RWPE1 (cell line): ENCODE measurements around the gene PPIE.
A peak's percentile ranks its signal among the peaks of the same experiment; 100 is the strongest.
"Not testable (repeated sequence)": the region's sequence is repeated elsewhere in the genome, so short reads cannot be mapped to it uniquely, and the experiment has no call there.

ENCODE experiments used
- CTCF ChIA-PET: fragments of 350-600 bp; sonication (Branson Sonifier 250); formaldehyde crosslinking; extraction: SDS; loops from one replicate; lab custom pipeline; 2021; lab: Yijun Ruan, JAX
- POLR2A ChIA-PET: fragments of 400-600 bp; formaldehyde crosslinking; extraction: SDS; loops from one replicate; lab custom pipeline; 2020; ENCODE audit warnings: antibody characterized with exemption; ENCODE audit not compliant: low non-redundant PET; lab: Yijun Ruan, JAX
- DNase-seq: peaks from one replicate; pipeline ENCODE4 v3.0.0; 2012; ENCODE audit warnings: low spot score
- H3K27ac ChIP-seq: fragments of 450-650 bp; 2 replicates; pipeline ENCODE4 v1.5.1; 2017
- TF ChIP-seq, protein P1 (sequence below): fragments of 450-650 bp; conservative IDR thresholded peaks from 2 replicates; pipeline ENCODE4 v1.5.1; 2017; ENCODE audit warnings: low read depth, mild to moderate bottlenecking

Gene PPIE

DNA sequence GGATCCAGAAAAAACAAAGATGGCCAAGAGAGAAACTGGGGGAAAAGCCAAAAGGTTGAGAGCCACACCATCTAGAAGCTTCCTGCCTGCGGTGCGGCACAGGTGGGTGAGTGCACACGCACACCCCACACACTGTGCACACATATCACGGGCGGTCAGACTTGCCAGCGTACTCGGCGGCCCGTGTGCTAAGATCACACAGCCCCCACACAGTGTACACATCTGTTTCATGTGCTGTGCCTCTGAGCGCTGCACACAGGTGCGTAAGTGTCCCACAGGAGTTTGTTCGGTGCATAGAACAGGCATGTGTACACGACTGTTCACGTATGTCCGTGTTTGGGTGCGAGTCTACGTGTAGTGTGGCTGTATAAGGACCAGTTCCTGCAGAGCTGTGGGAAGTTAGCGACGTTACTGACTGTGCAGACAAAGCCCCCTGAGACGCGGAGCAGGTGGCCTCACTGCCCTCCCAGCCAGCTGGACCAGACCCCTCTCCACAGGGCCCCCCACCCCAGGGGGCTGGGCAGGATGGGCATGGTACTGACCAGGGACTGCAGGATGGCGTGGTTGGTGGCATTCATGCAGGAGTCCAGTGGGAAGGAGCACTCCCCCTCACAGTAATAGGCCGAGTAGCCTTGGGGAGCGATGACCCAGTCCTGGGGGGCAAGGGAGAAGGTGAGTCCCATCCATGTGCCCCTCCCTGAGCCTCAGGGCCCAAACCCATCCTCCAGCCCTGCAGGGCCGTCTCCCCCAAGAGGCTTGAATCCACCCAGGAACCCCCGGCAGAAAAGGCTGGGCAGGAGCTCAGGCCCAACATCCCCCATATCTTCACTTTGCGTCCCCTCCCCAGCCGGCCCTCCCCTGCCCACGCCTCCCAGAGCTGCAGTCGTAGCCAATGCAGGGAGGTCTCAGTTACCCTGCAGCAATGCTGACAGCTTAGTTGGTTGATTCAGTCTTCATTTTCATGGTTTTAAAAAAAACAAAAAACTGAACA is 24.2 kb downstream of the PPIE start:
- POLR2A ChIA-PET, result no interaction called here
- DNase-seq, result no peak
- TF ChIP-seq, protein P1, sequence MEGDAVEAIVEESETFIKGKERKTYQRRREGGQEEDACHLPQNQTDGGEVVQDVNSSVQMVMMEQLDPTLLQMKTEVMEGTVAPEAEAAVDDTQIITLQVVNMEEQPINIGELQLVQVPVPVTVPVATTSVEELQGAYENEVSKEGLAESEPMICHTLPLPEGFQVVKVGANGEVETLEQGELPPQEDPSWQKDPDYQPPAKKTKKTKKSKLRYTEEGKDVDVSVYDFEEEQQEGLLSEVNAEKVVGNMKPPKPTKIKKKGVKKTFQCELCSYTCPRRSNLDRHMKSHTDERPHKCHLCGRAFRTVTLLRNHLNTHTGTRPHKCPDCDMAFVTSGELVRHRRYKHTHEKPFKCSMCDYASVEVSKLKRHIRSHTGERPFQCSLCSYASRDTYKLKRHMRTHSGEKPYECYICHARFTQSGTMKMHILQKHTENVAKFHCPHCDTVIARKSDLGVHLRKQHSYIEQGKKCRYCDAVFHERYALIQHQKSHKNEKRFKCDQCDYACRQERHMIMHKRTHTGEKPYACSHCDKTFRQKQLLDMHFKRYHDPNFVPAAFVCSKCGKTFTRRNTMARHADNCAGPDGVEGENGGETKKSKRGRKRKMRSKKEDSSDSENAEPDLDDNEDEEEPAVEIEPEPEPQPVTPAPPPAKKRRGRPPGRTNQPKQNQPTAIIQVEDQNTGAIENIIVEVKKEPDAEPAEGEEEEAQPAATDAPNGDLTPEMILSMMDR, result no peak
- CTCF ChIA-PET, result interaction anchor here (0.6 kb wide), 1 partner anchor 156 kb away, joined by 3 read pairs; no protein-coding TSS in a partner anchor
- no peak overlapping the region for H3K27ac ChIP-seq

DNA sequence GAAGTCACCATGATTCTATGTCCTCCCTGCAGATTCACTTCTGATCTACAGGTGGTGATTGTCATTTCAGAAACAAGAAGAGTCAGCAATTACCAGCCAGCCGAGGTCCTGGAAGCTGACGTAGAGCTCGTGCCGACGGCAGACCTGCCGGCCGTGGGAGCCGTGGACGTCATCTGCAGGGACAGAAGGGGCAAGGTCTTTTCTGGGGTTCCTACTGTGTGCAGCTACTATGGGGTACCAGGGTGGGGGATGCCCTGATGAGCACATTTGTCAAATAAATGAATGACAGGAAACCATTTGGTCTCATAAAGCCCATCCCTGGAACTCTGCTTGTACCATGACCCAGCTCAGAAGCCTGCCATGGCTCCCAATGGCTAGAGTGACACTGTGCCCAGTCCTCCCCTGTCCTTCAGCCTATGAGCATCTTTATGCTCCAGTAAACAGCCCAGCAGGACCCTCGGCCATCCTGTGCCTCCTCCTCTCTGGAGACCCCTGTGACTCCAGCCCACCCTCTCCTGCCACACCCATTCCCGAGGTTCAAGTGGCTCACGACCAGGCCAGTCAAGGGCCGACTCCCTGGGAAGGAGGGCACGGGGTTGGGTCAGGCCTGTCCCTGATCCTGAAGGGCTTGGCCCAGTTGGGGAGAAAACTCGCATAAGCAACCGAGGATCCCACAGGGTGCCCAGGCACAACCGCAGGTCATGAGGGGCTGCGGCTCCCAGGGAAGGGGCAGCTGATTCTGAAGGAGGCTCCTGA is 25.1 kb downstream of the PPIE start:
- DNase-seq, H3K27ac ChIP-seq, POLR2A ChIA-PET, CTCF ChIA-PET: not testable (repeated sequence)

DNA sequence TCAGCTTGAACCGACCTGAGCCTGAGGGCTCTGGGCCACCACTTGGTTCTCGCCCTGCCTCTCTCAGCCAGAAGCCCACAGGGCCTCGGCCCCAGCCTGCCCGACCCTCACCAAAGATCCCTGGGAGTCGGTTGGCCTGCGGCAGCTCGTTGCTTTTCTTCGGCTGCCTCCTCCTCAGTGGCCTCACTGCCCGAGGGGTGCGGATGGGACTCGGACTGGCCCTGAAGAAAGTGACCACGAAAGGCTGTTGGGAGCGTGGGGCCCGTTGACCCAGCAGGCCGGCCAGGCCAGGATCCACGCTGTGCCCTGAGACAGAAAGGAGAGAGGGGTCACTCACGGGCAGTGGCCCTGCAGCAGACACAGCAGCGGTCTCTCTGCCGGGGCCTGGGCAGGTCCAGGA is 25.8 kb downstream of the PPIE start:
- CTCF ChIA-PET, POLR2A ChIA-PET, DNase-seq, H3K27ac ChIP-seq: not testable (repeated sequence)

DNA sequence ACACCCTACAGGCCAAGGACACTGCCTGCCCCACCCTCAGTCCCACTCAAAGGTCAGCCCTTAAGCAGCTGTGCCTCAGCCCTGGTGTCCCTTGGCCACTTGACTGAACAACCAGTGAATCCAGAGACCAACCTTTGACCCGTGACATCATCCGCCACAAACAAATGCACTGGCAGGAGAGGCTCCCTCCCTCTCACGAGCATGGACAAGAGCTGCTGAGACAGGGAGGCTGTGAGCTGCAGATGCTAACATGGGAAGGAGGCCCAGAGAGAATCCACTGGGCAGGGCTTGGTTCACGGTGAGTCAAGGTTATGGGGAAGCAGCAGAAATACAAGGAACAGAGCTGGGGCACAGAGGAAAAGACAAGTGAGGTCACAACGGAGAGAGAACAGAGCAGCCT is 27.8 kb downstream of the PPIE start:
- H3K27ac ChIP-seq, POLR2A ChIA-PET, DNase-seq, CTCF ChIA-PET: not testable (repeated sequence)

DNA sequence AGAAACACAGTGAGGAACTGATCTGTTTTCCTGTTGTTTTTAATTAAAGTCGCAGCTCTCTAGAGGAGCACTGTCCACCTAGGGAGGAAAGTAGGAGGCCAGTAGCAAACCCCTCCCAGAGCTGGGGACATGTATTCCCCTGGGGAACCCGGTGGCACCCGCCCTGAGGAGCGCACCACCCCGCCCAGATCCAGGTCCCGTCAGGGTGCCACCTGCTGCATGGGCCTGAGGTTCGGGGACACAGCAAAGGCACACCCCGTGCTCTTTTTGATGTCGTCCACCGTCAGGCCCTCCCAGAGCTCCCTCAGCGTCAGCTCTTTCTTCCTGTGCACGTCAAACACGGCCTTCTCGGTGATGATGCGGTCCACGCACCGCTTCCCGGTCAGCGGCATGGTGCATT is 30.8 kb downstream of the PPIE start:
- DNase-seq, POLR2A ChIA-PET, CTCF ChIA-PET, H3K27ac ChIP-seq: not testable (repeated sequence)

DNA sequence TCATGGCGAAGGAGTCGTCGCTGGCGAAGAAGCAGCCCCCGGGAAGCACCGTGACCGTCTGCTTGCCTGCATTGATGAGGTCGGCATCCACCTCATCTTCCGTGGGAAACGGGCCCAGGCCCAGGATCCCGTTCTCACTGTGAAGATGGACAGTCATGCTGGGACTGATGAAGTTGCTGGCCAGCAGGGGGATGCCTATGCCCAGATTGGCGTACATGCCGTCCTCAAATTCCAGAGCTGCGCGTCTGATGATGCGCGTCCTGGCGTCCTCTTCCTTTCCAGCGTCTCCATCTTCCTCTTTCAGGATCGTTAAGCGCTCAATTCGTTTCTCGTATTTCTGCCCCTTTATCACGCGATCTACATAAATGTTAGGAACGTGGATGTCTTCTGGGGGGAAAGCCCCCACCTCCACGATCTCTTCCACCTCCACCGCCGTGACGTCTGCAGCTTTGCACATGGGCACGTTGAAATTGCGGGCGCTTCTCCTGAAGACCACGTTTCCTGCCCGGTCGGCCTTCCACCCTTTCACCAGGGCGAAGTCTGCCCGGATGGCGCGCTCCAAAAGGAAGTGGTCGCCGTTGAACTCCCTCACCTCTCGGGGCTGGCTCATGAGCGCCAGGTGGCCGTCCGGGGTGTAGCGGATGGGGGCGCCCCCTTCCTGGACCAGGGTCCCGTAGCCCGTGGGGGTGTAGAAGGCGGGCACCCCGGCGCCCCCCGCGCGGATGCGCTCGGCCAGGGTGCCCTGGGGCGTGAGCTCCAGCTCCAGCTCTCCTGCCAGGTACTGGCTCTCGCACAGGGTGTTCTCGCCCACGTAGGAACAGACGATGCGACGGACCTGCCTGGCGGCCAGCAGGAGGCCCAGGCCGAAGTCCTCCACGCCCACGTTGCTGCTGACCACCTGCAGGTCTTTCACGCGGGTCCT is 31.7 kb downstream of the PPIE start:
- POLR2A ChIA-PET, CTCF ChIA-PET, DNase-seq: not testable (repeated sequence)

DNA sequence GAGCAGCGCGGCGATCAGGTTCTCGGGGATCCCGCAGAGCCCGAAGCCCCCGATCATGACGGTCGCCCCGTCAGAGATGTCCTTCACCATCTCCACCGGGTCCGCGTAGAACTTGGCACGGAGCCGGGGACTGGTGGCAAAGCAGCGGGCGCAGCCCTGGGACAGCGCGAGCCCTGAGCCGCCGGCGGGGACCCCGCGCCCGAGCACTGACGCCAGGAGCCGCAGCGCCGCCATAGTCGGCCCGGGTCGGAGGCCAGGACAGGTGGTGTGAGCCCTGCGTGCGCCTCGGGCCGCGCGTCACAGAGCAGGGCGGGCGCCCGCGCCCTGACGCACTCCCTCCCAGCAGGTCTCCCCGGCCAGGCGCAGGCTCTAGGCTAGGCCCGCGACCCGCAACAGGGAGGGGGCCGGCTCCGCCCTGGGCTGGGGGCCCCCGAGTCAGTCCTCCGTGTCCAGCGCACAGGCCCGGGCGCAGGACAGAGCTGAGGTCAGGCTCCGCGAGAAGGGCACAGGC is 32.4 kb downstream of the PPIE start, which contains the start of gene OXCT2:
TSS of gene OXCT2 (minus strand) at position 327 of the 511 bp plus-strand sequence. CDS start at position 234, 93 bp downstream.
- CTCF ChIA-PET, POLR2A ChIA-PET, H3K27ac ChIP-seq, DNase-seq: not testable (repeated sequence)

More for the DNA sequence above, 31.7 kb downstream of the PPIE start:
- not testable (repeated sequence) for H3K27ac ChIP-seq
- TF ChIP-seq, protein P1, result peak; percentile 25; the same call in 1 of the 2 replicates

DNA sequence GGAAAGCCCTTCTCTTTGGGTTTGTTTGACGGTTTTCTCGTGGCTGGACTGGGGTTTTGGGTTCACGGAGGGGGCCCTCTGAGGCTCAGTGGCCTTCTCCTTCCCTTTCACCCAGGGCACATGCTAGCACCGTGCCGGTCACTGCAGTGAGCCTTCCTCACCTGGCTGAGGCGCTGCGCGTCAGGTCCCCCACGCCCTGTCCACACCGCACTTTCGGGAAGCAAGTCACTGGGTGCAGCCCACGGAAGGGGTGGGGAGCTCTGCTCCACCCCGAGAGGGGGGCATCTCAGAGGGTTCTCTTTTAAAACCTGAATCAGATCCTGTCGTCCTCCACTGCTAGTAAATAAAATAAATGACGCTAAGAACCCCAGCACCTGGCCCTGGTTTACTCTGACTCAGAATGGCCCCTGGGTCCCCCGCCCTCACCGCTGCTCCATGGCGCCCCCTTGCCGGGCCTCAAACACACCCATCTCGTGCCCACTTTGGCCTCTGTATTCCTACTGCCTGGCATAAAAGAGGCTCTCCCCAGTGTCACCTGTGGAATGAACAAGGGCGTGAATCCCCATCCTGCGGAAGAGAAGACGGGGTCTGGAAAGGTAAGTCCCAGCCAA is 34.8 kb downstream of the PPIE start:
- DNase-seq, POLR2A ChIA-PET, CTCF ChIA-PET, H3K27ac ChIP-seq: not testable (repeated sequence)

DNA sequence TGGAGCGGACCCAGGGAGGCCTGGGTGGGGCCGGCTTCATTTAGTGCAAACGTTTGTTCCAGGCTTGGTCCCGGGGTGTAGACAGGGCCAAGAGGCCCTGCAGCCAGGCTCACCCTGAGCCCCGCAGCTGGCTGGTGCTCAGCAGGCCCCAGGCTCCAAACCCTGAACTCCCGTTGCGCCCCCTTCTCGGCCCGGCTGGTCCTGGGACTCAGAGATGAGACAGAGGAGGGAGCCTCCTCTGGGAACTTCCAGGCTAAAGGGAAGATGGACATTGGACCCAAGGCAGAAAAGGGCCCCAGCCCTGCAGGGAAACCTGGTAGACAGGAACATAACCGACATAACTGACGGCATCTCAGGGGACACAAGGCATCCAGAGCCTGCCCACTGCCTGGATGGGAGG is 36.5 kb downstream of the PPIE start:
- CTCF ChIA-PET, DNase-seq, H3K27ac ChIP-seq, POLR2A ChIA-PET: not testable (repeated sequence)

DNA sequence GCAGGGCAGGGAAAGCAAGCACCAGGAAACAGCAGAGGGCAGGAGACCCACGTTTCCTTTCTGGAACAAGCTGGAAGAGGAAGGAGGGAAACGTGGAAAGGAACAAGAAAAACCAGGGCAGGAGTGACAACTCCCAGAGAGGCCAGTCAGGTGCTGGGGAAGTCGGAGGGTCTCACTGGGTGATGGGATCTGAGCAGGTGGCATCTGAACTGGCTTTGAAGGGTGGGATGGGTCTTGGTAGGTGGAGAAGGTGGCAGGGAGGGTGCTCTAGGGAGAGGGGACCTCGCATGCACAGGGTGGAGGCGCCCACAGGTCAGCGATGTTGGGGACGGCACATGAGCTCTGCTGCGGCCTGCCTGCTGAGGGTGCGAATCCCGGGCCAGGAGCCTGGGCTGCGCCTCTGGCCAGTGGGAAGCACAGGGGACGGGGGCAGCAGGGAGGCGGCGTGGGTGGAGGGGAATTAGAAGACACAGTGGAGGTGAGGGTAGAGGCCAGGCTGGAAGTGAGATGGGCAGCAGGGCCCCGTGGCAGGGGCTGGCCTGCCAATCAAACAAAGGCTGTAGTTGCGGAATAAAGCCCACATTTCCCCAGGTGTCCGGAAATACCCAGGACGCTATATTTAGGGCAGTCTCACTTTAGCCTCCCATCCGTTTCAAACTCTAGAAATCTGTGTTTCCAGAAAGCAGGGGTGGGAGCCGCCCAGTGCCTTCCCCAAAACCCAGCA is 37.2 kb downstream of the PPIE start:
- H3K27ac ChIP-seq, CTCF ChIA-PET, POLR2A ChIA-PET, DNase-seq: not testable (repeated sequence)
